SK-N-SH (cell line): ENCODE measurements around the gene TANC1. TPM values are rescaled to one million over a fixed set of nuclear protein-coding genes. Genes with fewer than 3 reads are reported as not detected.
A peak's percentile ranks its signal among the peaks of the same experiment; 100 is the strongest.

Experiments used
- CTCF ChIA-PET: fragments of 300-600, 350-600 bp; formaldehyde crosslinking; extraction: SDS; loops from one replicate; lab custom pipeline; 2021; lab: Yijun Ruan, JAX
- POLR2A ChIA-PET: fragments of 350-600 bp; sonication (Branson Sonifier 250); formaldehyde crosslinking; extraction: SDS; loops from one replicate; lab custom pipeline; 2020; ENCODE audit warnings: antibody characterized with exemption, inconsistent platforms; lab: Yijun Ruan, JAX
- DNase-seq: peaks from one replicate; pipeline ENCODE4 v3.0.0; 2012
- H2AFZ ChIP-seq: fragments of 200-600 bp; sonication (generic); 2 replicates; pipeline ENCODE4 v1.8.1; 2016; ENCODE audit warnings: antibody characterized with exemption, mild to moderate bottlenecking, low read depth
- H3F3A ChIP-seq: fragments of 200-600 bp; sonication (generic); replicated peaks from 2 replicates; pipeline ENCODE3; 2016; ENCODE audit warnings: antibody characterized with exemption, mild to moderate bottlenecking; ENCODE audit not compliant: insufficient read depth
- H3K27ac ChIP-seq, 2 experiments: fragments of 200-500 bp in 1 of 2; fragments of 200-600 bp in 1 of 2; sonication (Bioruptor generic) in 1 of 2; sonication (generic), shearing (Covaris generic) in 1 of 2; 2 replicates each; pipeline versions ENCODE4 v1.5.1 to v1.6.1; 2014 to 2016; ENCODE audit warnings: low read depth in 2 of 2, inconsistent platforms in 1 of 2, low read length in 1 of 2, mild to moderate bottlenecking in 1 of 2, mixed read lengths in 1 of 2
- H3K27me3 ChIP-seq: fragments of 200-600 bp; sonication (generic), shearing (Covaris generic); 2 replicates; pipeline ENCODE4 v1.6.1; 2016; ENCODE audit warnings: mixed run types; ENCODE audit not compliant: insufficient read depth
- H3K36me3 ChIP-seq, 2 experiments: fragments of 200-500 bp in 1 of 2; fragments of 200-600 bp in 1 of 2; sonication (Bioruptor generic) in 1 of 2; sonication (generic) in 1 of 2; replicated peaks in 1 of 2; 2 replicates each; pipeline versions ENCODE3 to v1.5.1; 2014 to 2016; ENCODE audit warnings: low read length in 1 of 2, mild to moderate bottlenecking in 1 of 2; ENCODE audit not compliant: insufficient read depth in 2 of 2, control insufficient read depth in 1 of 2
- H3K4me1 ChIP-seq, 2 experiments: fragments of 200-500 bp in 1 of 2; fragments of 200-600 bp in 1 of 2; sonication (Bioruptor generic) in 1 of 2; sonication (generic), shearing (Covaris generic) in 1 of 2; 2 replicates each; pipeline versions ENCODE4 v1.5.1 to v1.6.1; 2014 to 2016; ENCODE audit warnings: low read depth in 1 of 2, low read length in 1 of 2, mixed run types in 1 of 2; ENCODE audit not compliant: insufficient read depth in 2 of 2, control insufficient read depth in 1 of 2
- H3K4me2 ChIP-seq: fragments of 200-600 bp; sonication (generic), shearing (Covaris generic); 2 replicates; pipeline ENCODE4 v1.6.1; 2017; ENCODE audit warnings: mixed run types
- H3K4me3 ChIP-seq, 2 experiments: fragments of 200-500 bp in 1 of 2; fragments of 200-600 bp in 1 of 2; sonication (Bioruptor generic) in 1 of 2; sonication (generic), shearing (Covaris generic) in 1 of 2; 2 replicates each; pipeline versions ENCODE4 v1.5.1 to v1.8.1; 2014 to 2016; ENCODE audit warnings: low read depth in 2 of 2, inconsistent platforms in 1 of 2, low read length in 1 of 2, mild to moderate bottlenecking in 1 of 2, mixed read lengths in 1 of 2, moderate library complexity in 1 of 2
- H3K79me2 ChIP-seq: fragments of 200-600 bp; sonication (generic); 2 replicates; pipeline ENCODE4 v1.8.1; 2017; ENCODE audit warnings: mild to moderate bottlenecking; ENCODE audit not compliant: insufficient read depth
- H3K9ac ChIP-seq: fragments of 200-600 bp; sonication (generic); 2 replicates; pipeline ENCODE4 v1.6.1; 2017; ENCODE audit warnings: mixed run types
- H3K9me2 ChIP-seq: fragments of 200-600 bp; sonication (generic); 2 replicates; pipeline ENCODE4 v1.6.1; 2017; ENCODE audit warnings: mixed run types
- H3K9me3 ChIP-seq: fragments of 200-600 bp; sonication (generic); 2 replicates; pipeline ENCODE4 v1.6.1; 2017; ENCODE audit warnings: mixed run types, mild to moderate bottlenecking, moderate library complexity
- H4K20me1 ChIP-seq: fragments of 200-600 bp; sonication (generic); 2 replicates; pipeline ENCODE4 v1.6.1; 2017; ENCODE audit warnings: mild to moderate bottlenecking, mixed run types; ENCODE audit not compliant: insufficient read depth
- CHD2 ChIP-seq: fragments of 150-350 bp; IDR thresholded peaks from 2 replicates; pipeline ENCODE4 v1.6.1; 2018; ENCODE audit warnings: low read length; ENCODE audit not compliant: partially characterized antibody
- CTCF ChIP-seq: fragments of 200-600 bp; sonication (generic); IDR thresholded peaks from 2 replicates; pipeline ENCODE4 v1.6.1; 2017; ENCODE audit warnings: antibody characterized with exemption, mild to moderate bottlenecking, moderate library complexity
- FOSL2 ChIP-seq: IDR thresholded peaks from 2 replicates; pipeline ENCODE4 v1.4.0; 2012; ENCODE audit warnings: low read depth, mild to moderate bottlenecking, moderate library complexity, borderline replicate concordance
- FOXJ3 ChIP-seq: sonication (generic); formaldehyde crosslinking; IDR thresholded peaks from 2 replicates; pipeline ENCODE4 v1.5.1; 2020; ENCODE audit warnings: mild to moderate bottlenecking, missing genetic modification reagents
- JUND ChIP-seq: IDR thresholded peaks from 2 replicates; pipeline ENCODE4 v1.4.0; 2012
- MEF2A ChIP-seq: IDR thresholded peaks from 2 replicates; pipeline ENCODE4 v1.4.0; 2012; ENCODE audit warnings: low read depth, borderline replicate concordance
- MXI1 ChIP-seq: IDR thresholded peaks from 2 replicates; pipeline ENCODE4 v1.6.1; 2012; ENCODE audit warnings: mild to moderate bottlenecking, low read depth, low read length, improper control_type of control experiment
- NRF1 ChIP-seq: IDR thresholded peaks from 2 replicates; pipeline ENCODE4 v1.6.1; 2012; ENCODE audit warnings: low read depth, mild to moderate bottlenecking, low read length
- POLR2AphosphoS5 ChIP-seq: IDR thresholded peaks from 2 replicates; pipeline ENCODE4 v1.6.1; 2012; ENCODE audit warnings: low read depth, low read length
- RAD21 ChIP-seq: IDR thresholded peaks from 2 replicates; pipeline ENCODE4 v1.6.1; 2012; ENCODE audit warnings: mild to moderate bottlenecking, low read length
- RCOR1 ChIP-seq: fragments of 150-350 bp; IDR thresholded peaks from 2 replicates; pipeline ENCODE4 v1.6.1; 2017; ENCODE audit warnings: antibody characterized with exemption, low read length
- SMC3 ChIP-seq: IDR thresholded peaks from 2 replicates; pipeline ENCODE4 v1.6.1; 2012; ENCODE audit warnings: low read depth, low read length, improper control_type of control experiment
- USF2 ChIP-seq: fragments of 150-350 bp; IDR thresholded peaks from 2 replicates; pipeline ENCODE4 v1.6.1; 2017; ENCODE audit warnings: antibody characterized with exemption, low read length, low read depth, borderline replicate concordance
- WGBS: methylation state at CpG from one replicate; pipeline ENCODE4 v1.1.6; 2017; ENCODE audit warnings: low lambda C conversion rate; 5-methylcytosine and 5-hydroxymethylcytosine counted together
- polyA plus RNA-seq, 3 experiments: library from polyadenylated mRNA; depleted of rRNA; stranded (reverse); fragments of >200 nt; gene quantifications; 2 replicates each; pipeline ENCODE4 v1.2.3, GENCODE V29; 2012

Gene TANC1
- polyA plus RNA-seq, 1 of the 3 experiments (the other 2 are of a cell fraction) = 19.2 TPM

GRCh38 chr2:159118115-159118858 is 149.8 kb downstream of the TANC1 start:
- DNase-seq = peak; percentile 70
- POLR2A ChIA-PET = interaction anchor here (0.9 to 1.9 kb wide), 3 partner anchors 82 to 594 kb away, joined by 3 to 8 read pairs (median 3); partner anchors contain the start of genes MARCHF7 and TANC1
- Histone ChIP-seq H3K4me2 (no peak overlapping the region), H3K27me3 (no peaks in the 10 kb centered on the region), H3K9me2 (no peaks in the 10 kb centered on the region), H3K27ac (peak overlapping the region; percentile 41 to 69), H3K9me3 (no peaks in the 10 kb centered on the region), H3K4me1 (peaks cover 6 to 25% of the 10 kb centered on the region in 2 experiments; a peak in 3 of 4 replicates), H3F3A (peaks cover 3% of the 10 kb centered on the region), H3K36me3 (no peaks in the 10 kb centered on the region), H3K9ac (no peak overlapping the region), H3K4me3 (no peak overlapping the region; a peak in 1 of 4 replicates), H3K79me2 (peaks cover 36% of the 10 kb centered on the region), H2AFZ (no peak overlapping the region), H4K20me1 (no peaks in the 10 kb centered on the region)
- WGBS = 48% methylated on average over 11 of the region's 11 CpGs
- TF ChIP-seq RAD21 = peak; percentile 98
- TF ChIP-seq NRF1 = peak; percentile 7; the same call in 1 of the 2 replicates
- no peak for TF ChIP-seq FOXJ3 (CRISPR knock-in tag)
- TF ChIP-seq JUND = no peak
- TF ChIP-seq USF2 = no peak
- TF ChIP-seq RCOR1 = peak; percentile 23; the same call in 1 of the 2 replicates
- peak; percentile 40; the same call in 1 of the 2 replicates for TF ChIP-seq MXI1
- peak; percentile 86 for TF ChIP-seq CTCF
- TF ChIP-seq FOSL2 = no peak
- TF ChIP-seq MEF2A = no peak
- TF ChIP-seq CHD2 = peak; percentile 16
- peak; percentile 97 for TF ChIP-seq SMC3
- CTCF ChIA-PET = interaction anchor here (0.6 to 4.2 kb wide), 53 partner anchors 9 to 850 kb away, joined by 3 to 39 read pairs (median 5); partner anchors contain the start of gene TANC1

- Histone ChIP-seq H3K9ac (no peak overlapping the region), H3K27me3 (no peaks in the 10 kb centered on the region), H3K36me3 (no peaks in the 10 kb centered on the region), H4K20me1 (no peaks in the 10 kb centered on the region), H3K9me2 (no peaks in the 10 kb centered on the region), H3K4me2 (no peak overlapping the region), H3K27ac (peak overlapping the region; percentile 41 to 68), H3K4me3 (no peak overlapping the region; a peak in 1 of 4 replicates), H3K9me3 (no peaks in the 10 kb centered on the region), H3K4me1 (peaks cover 10 to 28% of the 10 kb centered on the region in 2 experiments; a peak in 3 of 4 replicates), H3F3A (peaks cover 8% of the 10 kb centered on the region), H2AFZ (no peak overlapping the region), H3K79me2 (peaks cover 39% of the 10 kb centered on the region)
- no peak for DNase-seq
- whole genome bisulfite sequencing = 81% methylated on average over 2 of the region's 2 CpGs
- ChIA-PET POLR2A (interaction anchor here (0.9 to 1.9 kb wide), 3 partner anchors 83 to 593 kb away, joined by 3 to 8 read pairs (median 3); partner anchors contain the start of genes MARCHF7 and TANC1), CTCF (interaction anchor here (0.6 to 4.2 kb wide), 55 partner anchors 10 to 849 kb away, joined by 3 to 39 read pairs (median 5); partner anchors contain the start of gene TANC1)
- TF ChIP-seq SMC3 (0 out of 2 replicates have a peak, but pooled peaks have one; percentile 9), POLR2AphosphoS5 (no peak)
Measured at GRCh38 chr2:159118859-159119500, 150.5 kb downstream of the TANC1 start.
